LNCaP clone FGC (cell line): ENCODE measurements around the gene NACA2.
"Not testable (repeated sequence)": the region's sequence is repeated elsewhere in the genome, so short reads cannot be mapped to it uniquely, and the experiment has no call there.

ENCODE experiments used
- DNase-seq: peaks from one replicate; pipeline ENCODE4 v3.0.0-alpha.2; 2011; ENCODE audit warnings: low read depth
- H3K4me3 ChIP-seq: 2 replicates; pipeline ENCODE4 v1.5.1; 2011; ENCODE audit warnings: mild to moderate bottlenecking, low read depth, low read length, control low read depth
- CTCF ChIP-seq: IDR thresholded peaks from 2 replicates; pipeline ENCODE4 v1.5.1; 2012; ENCODE audit warnings: mild to moderate bottlenecking; ENCODE audit not compliant: control insufficient read depth, insufficient read depth; ENCODE audit errors: extremely low read depth

Gene NACA2

GRCh38 chr17:61631800-61632199 is 40.8 kb upstream of the NACA2 start:
- no peak overlapping the region for H3K4me3 ChIP-seq
- no peak for DNase-seq
- TF ChIP-seq CTCF, result no peak

DNA sequence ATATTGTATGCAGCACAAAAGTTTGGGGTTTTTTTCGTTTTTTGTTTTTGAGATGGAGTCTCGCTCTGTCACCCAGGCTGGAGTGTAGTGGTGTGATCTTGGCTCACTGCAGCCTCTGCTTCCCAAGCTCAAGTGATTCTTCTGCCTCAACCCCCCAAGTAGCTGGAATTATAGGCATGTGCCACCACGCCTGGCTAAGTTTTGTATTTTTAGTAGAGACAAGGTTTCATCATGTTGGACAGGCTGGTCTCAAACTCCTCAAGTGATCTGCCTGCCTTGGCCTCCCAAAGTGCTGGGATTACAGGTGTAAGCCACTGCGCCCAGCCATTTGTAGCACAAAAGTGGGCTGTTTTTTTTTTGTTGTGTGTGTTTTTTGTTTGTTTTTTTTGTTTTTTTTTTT is 37.1 kb upstream of the NACA2 start:
- H3K4me3 ChIP-seq, DNase-seq: not testable (repeated sequence)

GRCh38 chr17:61627658-61628057 is 36.6 kb upstream of the NACA2 start:
- DNase-seq, result no peak
- no peak for TF ChIP-seq CTCF

GRCh38 chr17:61627125-61627524 is 36.1 kb upstream of the NACA2 start:
- DNase-seq, result no peak
- TF ChIP-seq CTCF, result no peak
- no peak overlapping the region for H3K4me3 ChIP-seq

More at GRCh38 chr17:61627658-61628057, 36.6 kb upstream of the NACA2 start:
- H3K4me3 ChIP-seq, result no peak overlapping the region

GRCh38 chr17:61625564-61625963 is 34.5 kb upstream of the NACA2 start:
- TF ChIP-seq CTCF, result no peak
- DNase-seq, result no peak
- no peak overlapping the region for H3K4me3 ChIP-seq

GRCh38 chr17:61624951-61625350 is 33.9 kb upstream of the NACA2 start:
- DNase-seq, result no peak
- H3K4me3 ChIP-seq, result no peak overlapping the region
- TF ChIP-seq CTCF, result no peak

DNA sequence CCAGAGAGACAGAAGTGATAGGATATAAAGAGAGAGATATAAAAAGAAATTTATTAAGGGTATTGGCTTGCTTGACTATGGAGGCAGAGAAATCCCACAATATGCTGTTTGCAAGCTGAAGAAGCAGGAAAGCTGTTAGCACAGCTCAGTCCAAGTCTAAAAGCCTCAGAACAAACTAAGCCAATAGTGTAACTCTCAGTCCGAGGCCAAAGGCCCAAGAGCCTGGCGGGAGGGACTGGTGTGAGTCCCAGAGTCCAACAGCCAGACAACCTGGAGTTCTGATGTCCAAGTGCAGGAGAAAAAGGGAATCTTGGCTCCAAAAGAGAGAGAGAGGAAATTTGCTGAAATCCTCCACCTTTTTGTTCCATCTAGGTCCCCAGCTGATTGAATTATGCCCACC is 30.3 kb upstream of the NACA2 start:
- no peak for DNase-seq
- H3K4me3 ChIP-seq, result no peak overlapping the region
- TF ChIP-seq CTCF, result no peak
